Measurements from ENCODE around the gene OPHN1.

- TF ChIP-seq, protein P1, sequence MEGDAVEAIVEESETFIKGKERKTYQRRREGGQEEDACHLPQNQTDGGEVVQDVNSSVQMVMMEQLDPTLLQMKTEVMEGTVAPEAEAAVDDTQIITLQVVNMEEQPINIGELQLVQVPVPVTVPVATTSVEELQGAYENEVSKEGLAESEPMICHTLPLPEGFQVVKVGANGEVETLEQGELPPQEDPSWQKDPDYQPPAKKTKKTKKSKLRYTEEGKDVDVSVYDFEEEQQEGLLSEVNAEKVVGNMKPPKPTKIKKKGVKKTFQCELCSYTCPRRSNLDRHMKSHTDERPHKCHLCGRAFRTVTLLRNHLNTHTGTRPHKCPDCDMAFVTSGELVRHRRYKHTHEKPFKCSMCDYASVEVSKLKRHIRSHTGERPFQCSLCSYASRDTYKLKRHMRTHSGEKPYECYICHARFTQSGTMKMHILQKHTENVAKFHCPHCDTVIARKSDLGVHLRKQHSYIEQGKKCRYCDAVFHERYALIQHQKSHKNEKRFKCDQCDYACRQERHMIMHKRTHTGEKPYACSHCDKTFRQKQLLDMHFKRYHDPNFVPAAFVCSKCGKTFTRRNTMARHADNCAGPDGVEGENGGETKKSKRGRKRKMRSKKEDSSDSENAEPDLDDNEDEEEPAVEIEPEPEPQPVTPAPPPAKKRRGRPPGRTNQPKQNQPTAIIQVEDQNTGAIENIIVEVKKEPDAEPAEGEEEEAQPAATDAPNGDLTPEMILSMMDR (IDR thresholded peaks at IDR 0.05), result no peak
- TF ChIP-seq POLR2A (IDR thresholded peaks at IDR 0.05), result no peak
Observed at GRCh38 chrX:68363984-68364383, 69.3 kb downstream of the OPHN1 start.
